ENCODE results near the gene GAS6. TPM values are rescaled to one million over a fixed set of nuclear protein-coding genes. Genes with fewer than 3 reads are reported as not detected.

GAS6 gene
- total RNA-seq, 2 donors from 2014 or later, result 165 to 175 TPM

GRCh38 chr13:113818700-113819295, 45.1 kb downstream of the GAS6 start:
- intact Hi-C loops (cut with DNase I), result loop anchor here (2.0 to 5.0 kb wide), 3 partner anchors 44 to 408 kb away; partner anchors contain the start of gene GAS6 (in 1 of the 2)
- no peak for DNase-seq
- ATAC-seq, result no peak

DNA sequence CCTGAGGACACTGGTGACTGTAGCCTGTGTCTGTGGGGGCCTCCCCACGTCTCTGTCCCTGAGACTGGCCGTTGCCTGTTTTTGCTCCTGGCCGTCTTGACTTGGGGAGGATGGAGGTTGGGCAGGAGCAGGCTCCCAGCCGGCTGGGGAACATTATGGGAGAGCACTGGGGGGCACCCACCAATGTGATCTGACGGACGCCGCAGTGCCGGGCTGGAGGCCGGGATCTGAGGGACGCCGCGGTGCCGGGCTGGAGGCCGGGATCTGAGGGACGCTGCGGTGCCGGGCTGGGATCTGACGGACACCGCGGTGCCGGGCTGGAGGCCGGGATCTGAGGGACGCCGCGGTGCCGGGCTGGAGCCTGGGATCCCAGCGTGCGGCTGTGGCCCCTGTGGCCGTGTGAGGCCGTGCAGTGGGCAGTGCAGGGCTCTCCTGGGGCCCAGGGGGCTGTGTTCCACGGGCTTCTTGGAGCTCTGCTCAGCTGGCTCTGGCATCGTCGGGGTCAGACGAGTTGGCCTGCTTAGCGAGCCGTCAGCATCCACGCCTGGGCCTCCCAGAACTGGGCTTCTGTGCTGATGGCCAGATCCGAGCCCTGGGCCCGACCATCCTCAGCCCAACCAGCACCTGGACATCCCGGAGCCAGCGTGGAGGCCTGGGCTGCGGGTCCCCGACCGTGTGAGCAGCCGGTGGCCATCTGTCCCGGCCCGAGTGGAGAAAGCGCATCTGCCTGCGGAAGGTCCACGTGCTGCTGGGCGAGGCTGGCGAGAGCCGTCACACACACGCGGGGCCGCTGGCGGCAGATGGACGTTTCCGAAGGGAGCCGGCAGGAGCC, 45.8 kb downstream of the GAS6 start:
- intact Hi-C loops (cut with DNase I), result loop anchor here (2.0 to 5.0 kb wide), 6 partner anchors 44 to 409 kb away; partner anchors contain the start of genes GAS6 (in 1 of the 2) and TMEM255B (in 1 of the 2)
- ATAC-seq (no peak), DNase-seq (no peak)

GRCh38 chr13:113816946-113817859, 46.7 kb downstream of the GAS6 start:
- intact Hi-C loops (cut with DNase I), result loop anchor here (2.0 to 5.0 kb wide), 5 partner anchors 45 to 130 kb away; partner anchors contain the start of genes GAS6 (in 1 of the 2) and TMEM255B (in 1 of the 2)
- ATAC-seq, result peak; percentile 33 to 66

GRCh38 chr13:113816254-113816929, 47.5 kb downstream of the GAS6 start:
- no peak for ATAC-seq
- intact Hi-C loops (cut with DNase I), result loop anchor here (2.0 to 5.0 kb wide), 5 partner anchors 46 to 130 kb away; partner anchors contain the start of genes GAS6 (in 1 of the 2) and TMEM255B (in 1 of the 2)
- no peak for DNase-seq

More at GRCh38 chr13:113816946-113817859, 46.7 kb downstream of the GAS6 start:
- peak; percentile 91 for DNase-seq

DNA sequence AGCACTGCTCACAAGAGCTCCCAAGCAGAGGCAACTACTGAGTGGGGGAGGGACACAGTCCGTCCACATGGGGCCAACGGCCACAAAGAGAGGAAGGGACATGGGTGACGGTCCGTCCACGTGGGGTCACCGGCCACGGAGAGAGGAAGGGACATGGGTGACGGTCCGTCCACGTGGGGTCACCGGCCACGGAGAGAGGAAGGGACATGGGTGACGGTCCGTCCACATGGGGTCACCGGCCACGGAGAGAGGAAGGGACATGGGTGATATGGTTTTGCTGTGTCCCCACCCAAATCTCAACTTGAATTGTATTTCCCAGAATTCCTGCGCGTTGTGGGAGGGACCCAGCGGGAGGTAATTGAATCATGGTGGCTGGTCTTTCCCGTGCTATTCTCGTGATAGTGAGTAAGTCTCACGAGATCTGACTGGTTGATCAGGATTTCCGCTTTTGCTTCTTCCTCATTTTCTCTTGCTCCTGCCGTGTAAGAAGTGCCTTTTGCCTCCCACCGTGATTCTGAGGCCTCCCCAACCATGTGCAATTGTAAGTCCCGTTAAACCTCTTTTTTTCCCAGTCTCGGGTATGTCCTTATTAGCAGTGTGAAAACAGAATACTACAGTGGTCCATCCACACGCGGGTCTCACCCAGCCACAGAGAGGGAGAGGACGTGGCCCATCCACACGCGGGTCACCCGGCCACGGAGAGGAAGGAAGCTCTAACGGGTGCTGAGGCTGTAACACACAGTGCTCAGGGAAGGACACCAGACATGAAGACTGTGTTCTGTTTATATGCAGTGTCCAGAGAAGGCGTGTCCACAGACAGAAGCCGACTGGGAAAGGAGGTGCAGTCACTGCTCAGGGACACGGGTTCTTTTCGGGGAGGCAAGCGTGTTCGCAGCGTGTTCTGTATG, 48.5 kb downstream of the GAS6 start:
- ATAC-seq, result no peak
- intact Hi-C loops (cut with DNase I), result loop anchor here (2.0 to 5.0 kb wide), 5 partner anchors 47 to 131 kb away; partner anchors contain the start of genes GAS6 (in 1 of the 2) and TMEM255B (in 1 of the 2)
- no peak for DNase-seq

DNA sequence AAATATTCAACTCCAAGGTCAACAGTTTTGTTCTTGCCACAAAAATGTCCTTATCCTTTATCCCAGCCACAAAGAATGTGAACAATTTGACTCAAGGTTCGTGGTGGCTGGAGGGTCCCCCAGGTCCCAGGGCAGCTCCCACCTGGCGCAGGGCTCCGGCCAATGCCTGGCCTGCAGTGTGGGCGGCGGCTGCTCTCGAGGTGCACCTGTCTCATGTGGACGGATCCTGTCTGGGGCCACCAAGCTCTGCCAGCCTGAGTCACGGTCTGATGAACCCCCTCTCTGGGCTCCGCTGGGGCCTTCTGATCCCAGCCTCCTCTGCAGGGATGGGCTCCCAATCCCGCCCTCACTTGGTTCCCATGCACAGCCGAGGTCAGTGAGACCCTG, 49.4 kb downstream of the GAS6 start:
- intact Hi-C loops (cut with DNase I), result no loop called here
- DNase-seq, result no peak
- no peak for ATAC-seq

DNA sequence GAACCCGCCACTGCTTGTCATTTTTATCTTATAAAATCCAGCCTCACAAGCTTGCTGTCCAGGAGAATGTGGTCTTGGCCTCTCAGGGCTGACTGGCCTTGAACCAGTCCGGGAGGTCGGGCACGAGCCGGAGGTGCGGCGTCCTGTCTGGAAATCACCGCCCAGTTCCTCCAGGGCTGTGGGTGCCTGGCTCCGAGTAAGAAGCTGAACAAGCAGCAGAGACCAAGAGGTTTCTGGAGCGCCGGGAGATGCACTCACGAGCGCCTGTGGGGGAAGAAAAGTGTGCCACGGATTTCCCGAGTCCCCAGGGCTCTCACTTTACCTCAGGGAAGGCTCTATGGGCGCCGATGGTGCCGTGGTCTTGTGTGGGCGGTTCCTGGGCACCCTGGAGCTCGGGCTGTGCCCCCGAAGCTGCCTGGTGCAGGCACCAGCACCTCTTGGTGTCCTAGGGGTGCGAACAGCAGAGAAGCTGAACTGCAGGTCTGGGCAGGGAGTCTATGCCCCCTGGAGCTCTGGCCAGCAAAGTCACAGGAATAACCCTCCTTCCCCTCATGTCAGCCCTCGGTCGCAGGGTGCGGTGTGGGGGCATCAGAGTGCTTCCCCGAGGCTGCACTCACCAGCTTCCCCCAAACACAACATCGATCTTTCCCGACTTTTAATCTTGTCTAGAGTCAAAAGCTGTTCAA, 50.0 kb downstream of the GAS6 start:
- intact Hi-C loops (cut with DNase I), result no loop called here
- ATAC-seq, result no peak
- no peak for DNase-seq

- no peak for DNase-seq
- no peak for ATAC-seq
- intact Hi-C loops (cut with DNase I), result no loop called here
Observed at GRCh38 chr13:113813070-113813748, 50.7 kb downstream of the GAS6 start.

DNA sequence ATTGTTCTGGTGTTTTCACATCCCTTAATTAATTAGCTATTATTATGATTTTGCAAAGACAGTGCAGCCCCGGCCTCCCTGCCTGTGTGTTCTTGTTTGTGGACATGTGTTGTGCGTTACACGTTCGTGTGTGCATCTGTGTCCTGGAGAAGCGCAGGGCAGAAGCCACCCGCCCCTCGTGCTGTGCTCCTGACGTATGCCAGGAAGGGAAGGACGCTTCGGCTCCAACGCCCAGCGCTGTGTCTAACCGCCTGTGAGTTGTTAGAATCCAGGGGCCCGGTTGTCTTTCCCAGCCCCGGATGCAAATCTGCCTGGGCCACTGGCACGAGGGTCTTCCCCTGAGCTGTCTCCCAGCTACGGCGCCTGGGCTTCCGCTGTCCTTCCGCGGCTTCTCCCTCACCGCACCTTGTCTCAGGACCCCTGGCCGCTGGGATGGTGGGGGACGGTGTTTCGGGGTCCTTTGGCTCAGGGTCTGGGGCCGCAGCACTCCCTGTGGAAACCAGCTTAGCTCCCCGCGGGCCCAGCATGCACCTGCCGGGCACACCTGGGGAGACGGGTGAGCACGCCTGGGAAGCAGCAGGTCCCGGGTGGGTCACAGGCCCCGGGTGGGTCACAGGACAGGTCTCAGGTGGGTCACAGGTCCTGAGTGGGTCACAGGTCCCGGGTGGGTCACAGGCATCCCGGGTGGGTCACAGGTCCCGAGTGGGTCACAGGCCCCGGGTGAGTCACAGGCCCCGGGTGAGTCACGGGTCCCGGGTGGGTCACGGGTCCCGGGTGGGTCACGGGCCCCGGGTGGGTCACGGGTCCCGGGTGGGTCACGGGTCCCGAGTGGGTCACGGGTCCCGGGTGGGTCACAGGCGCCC, 51.5 kb downstream of the GAS6 start:
- no peak for DNase-seq
- intact Hi-C loops (cut with DNase I), result no loop called here

DNA sequence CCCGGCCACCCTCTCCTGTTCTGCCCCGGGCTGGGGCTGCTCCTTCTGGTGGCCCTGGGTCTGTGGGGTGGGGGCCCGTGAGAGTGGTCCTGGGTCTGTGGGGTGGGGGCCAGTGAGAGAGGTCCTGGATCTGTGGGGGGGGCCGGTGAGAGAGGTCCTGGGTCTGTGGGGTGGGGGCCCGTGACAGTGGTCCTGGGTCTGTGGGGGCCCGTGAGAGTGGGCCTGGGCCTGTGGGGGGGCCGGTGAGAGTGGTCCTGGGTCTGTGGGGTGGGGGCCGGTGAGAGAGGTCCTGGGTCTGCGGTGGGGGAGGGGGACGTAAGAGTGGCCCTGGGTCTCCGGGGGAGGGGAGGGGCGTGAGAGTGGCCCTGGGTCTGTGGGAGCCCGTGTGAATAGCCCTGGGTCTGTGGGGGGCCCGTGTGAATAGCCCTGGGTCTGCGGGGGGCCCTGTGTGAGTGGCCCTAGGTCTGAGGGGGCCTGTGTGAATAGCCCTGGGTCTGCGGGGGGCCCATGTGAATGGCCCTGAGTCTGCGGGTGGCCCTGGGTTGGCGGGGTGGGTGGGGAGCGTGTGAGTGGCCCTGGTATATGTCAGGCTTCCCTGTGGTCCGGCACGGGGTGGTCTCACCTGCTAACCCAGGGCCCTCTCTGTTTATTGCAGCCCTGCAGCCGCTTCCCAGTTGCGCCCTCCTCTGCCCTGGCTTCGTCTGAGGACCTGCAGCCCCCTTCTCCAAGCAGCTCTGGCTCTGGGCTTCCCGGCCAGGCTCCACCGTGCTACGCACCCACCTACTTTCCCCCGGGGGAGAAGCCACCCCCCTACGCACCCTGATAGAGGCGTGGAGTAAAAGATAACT, 52.6 kb downstream of the GAS6 start:
- DNase-seq (no peak), ATAC-seq (no peak)
- intact Hi-C loops (cut with DNase I), result no loop called here

More for the DNA sequence above, 51.5 kb downstream of the GAS6 start:
- no peak for ATAC-seq

GRCh38 chr13:113810640-113811039, 53.2 kb downstream of the GAS6 start:
- intact Hi-C loops (cut with DNase I), result no loop called here
- DNase-seq (no peak), ATAC-seq (no peak)

DNA sequence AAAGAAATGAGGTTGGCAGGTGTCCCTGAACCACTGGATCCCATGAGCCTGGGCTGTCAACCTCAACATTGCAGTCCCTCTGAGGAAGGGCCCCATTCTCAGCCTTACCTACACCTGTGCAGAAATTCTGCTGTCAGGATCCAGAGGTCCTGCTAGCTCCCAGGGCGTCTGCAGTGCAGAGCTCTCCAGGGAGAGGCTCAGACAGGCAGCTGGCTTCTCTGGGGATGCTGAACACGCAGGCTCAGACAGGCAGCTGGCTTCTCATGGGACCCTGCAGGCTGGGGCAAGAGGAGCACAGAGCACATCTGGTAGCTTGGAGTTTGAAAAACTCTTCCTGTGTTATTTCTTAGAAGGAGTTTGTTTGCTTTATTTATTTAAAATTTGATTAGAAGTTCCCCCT, 53.9 kb downstream of the GAS6 start:
- intact Hi-C loops (cut with DNase I), result no loop called here
- no peak for DNase-seq

GRCh38 chr13:113808058-113808834, 55.6 kb downstream of the GAS6 start:
- DNase-seq (no peak), ATAC-seq (no peak)
- intact Hi-C loops (cut with DNase I), result no loop called here

More for the DNA sequence above, 53.9 kb downstream of the GAS6 start:
- no peak for ATAC-seq

DNA sequence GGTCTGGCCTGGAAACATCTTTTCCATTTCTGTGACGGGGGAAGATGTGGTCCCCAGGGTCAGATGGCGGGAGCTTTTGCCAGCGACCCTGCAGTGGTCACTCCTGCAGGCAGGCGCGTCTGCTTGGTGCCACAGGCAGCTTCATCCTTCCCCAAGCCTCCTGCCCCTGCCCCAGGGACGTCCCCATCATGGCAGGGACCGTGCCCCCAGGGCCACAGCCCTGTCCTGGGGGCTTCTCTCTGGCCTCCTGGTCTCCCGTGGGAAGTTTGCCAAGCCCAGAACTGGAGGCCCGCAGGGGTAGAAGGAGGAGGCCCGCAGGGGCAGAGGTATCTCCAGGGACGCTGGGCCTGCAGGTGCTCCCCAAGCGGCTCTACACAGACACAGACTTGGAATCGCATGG, 57.4 kb downstream of the GAS6 start:
- intact Hi-C loops (cut with DNase I), result no loop called here
- DNase-seq, result no peak
- ATAC-seq, result no peak

Measured in left cardiac atrium (tissue), 4 donors.